Right lobe of liver (tissue), 4 donors: Measurements from ENCODE around the gene PTCHD1.

Source experiments
- CTCF ChIP-seq, 4 donors: fragments of 200-600 bp in 3 of 4; fragments of 450-650 bp in 1 of 4; IDR thresholded peaks; one replicate each; pipeline versions ENCODE4 v1.5.1 to v1.8.0; 2016 to 2022; ENCODE audit warnings: antibody characterized with exemption in 4 of 4, mild to moderate bottlenecking in 2 of 4
- POLR2A ChIP-seq: fragments of 450-650 bp; IDR thresholded peaks from one replicate; pipeline ENCODE4 v1.6.1; 2017; ENCODE audit warnings: antibody characterized with exemption, mild to moderate bottlenecking
- donor health status: DM: no; HTN: no; CAD: no.
- donor health status: DM: no; HTN: no; CAD: no.
- donor health status: DM: no; HTN: yes; CAD: no.

- no peak for TF ChIP-seq CTCF (IDR thresholded peaks at IDR 0.05)
- TF ChIP-seq POLR2A: no peak
Measured at GRCh38 chrX:23304881-23305280, 29.8 kb upstream of the PTCHD1 start.
